Esophagus squamous epithelium (tissue), 5 donors: ENCODE data around the gene GNG12. TPM values are rescaled to one million over a fixed set of nuclear protein-coding genes. Genes with fewer than 3 reads are reported as not detected.

Experiments used
- DNase-seq: peaks from one replicate; lab custom pipeline; 2025; lab: John Stamatoyannopoulos, UW
- H3K27ac ChIP-seq, 4 donors: fragments of 200-600 bp; sonication (generic); one replicate each; pipeline ENCODE4 v1.5.1; 2016 to 2019; ENCODE audit warnings: mild to moderate bottlenecking in 1 of 4
- H3K27me3 ChIP-seq, 4 donors: fragments of 200-600 bp; sonication (generic); 1 replicate in 3 of 4; 2 replicates in 1 of 4; pipeline versions ENCODE4 v1.5.1 to v1.6.0; 2017 to 2021; ENCODE audit warnings: antibody characterized with exemption in 1 of 4
- H3K36me3 ChIP-seq, 3 donors: fragments of 200-600 bp; sonication (generic); one replicate each; pipeline ENCODE4 v1.5.1; 2016 to 2019
- H3K4me1 ChIP-seq, 3 donors: fragments of 200-600 bp; sonication (generic); one replicate each; pipeline ENCODE4 v1.5.1; 2017 to 2019
- H3K4me3 ChIP-seq, 4 donors: fragments of 200-600 bp; sonication (generic); 1 replicate in 3 of 4; 2 replicates in 1 of 4; pipeline ENCODE4 v1.5.1; 2016 to 2019; ENCODE audit warnings: mild to moderate bottlenecking in 2 of 4, moderate library complexity in 1 of 4
- H3K9me3 ChIP-seq, 3 donors: fragments of 200-600 bp; sonication (generic); one replicate each; pipeline ENCODE4 v1.5.1; 2016 to 2019
- POLR2A ChIP-seq, 4 donors: fragments of 450-650 bp; IDR thresholded peaks; one replicate each; pipeline ENCODE4 v1.6.1; 2017; ENCODE audit warnings: antibody characterized with exemption in 4 of 4, mild to moderate bottlenecking in 4 of 4, moderate library complexity in 3 of 4
- WGBS, 2 donors: methylation state at CpG; one replicate each; pipeline ENCODE4 v1.1.5; 2018; 5-methylcytosine and 5-hydroxymethylcytosine counted together
- intact Hi-C: fragments of 100-400 bp; cut with DNase I; formaldehyde crosslinking; loops from one replicate; pipeline ENCODE4 v1.15.0; 2022
- total RNA-seq, 4 donors: library from RNA; depleted of rRNA; stranded (reverse); fragments of >200 nt; gene quantifications; one replicate each; pipeline ENCODE4 v1.1.0, GENCODE V29; 2016
- TF ChIP-seq, protein P1 (sequence below), 6 experiments: fragments of 450-650 bp in 4 of 6; fragments of 200-600 bp in 2 of 6; sonication (generic) in 2 of 6; IDR thresholded peaks; one replicate each; pipeline ENCODE4 v1.5.1; 2016 to 2019; ENCODE audit warnings: antibody characterized with exemption in 6 of 6, mild to moderate bottlenecking in 4 of 6, moderate library complexity in 4 of 6
- donor health status: DM: yes; HTN: yes; CAD: no.

The GNG12 gene
- total RNA-seq, 4 donors from 2014 or later = 65.4 to 104 (median 89.9) TPM

DNA sequence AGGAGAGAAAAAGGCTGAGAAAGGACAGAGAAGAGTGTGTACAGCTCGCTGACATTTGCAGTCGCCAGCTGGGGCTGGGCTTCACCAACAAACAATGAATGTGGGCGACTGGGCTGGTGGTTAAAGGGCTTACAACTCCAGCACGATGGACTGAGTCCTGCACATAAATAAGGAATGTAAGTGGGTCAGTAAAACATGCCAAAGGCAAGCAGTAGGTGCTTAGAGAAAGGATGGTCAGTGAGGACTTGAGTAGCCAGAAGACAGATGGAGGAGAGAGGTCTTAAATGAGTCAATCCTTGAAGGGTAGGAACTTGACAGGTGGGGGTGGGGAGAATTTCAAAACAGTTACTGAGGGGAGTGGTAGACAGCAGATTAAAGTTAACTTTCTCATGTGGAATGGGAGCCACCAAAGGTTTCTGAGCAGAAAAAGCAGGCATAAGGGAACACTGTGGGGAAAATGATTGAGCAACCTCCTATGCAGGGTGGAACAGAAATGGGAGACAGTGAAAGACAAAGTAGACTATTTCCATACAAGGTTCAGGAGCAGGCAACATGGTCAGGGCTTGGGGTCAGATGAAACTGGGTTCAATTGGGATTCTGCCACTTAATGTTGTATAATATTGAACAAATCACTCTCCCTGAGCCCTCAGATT lies 110.8 kb downstream of the GNG12 start:
- 43 to 71% methylated on average over 4 of the region's 4 CpGs for WGBS, 2 donors
- Histone ChIP-seq H3K4me1 (peaks cover 22 to 70% (median 49%) of the 10 kb centered on the region in 3 donors), H3K9me3 (no peaks in the 10 kb centered on the region), H3K4me3 (no peak overlapping the region), H3K36me3 (no peaks in the 10 kb centered on the region), H3K27ac (peak overlapping the region in 3 of 4 donors; percentile 70 to 78 (median 78)), H3K27me3 (no peaks in the 10 kb centered on the region)
- DNase-seq = no peak
- no peak for TF ChIP-seq POLR2A (IDR thresholded peaks at IDR 0.05)
- TF ChIP-seq, protein P1, sequence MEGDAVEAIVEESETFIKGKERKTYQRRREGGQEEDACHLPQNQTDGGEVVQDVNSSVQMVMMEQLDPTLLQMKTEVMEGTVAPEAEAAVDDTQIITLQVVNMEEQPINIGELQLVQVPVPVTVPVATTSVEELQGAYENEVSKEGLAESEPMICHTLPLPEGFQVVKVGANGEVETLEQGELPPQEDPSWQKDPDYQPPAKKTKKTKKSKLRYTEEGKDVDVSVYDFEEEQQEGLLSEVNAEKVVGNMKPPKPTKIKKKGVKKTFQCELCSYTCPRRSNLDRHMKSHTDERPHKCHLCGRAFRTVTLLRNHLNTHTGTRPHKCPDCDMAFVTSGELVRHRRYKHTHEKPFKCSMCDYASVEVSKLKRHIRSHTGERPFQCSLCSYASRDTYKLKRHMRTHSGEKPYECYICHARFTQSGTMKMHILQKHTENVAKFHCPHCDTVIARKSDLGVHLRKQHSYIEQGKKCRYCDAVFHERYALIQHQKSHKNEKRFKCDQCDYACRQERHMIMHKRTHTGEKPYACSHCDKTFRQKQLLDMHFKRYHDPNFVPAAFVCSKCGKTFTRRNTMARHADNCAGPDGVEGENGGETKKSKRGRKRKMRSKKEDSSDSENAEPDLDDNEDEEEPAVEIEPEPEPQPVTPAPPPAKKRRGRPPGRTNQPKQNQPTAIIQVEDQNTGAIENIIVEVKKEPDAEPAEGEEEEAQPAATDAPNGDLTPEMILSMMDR (IDR thresholded peaks at IDR 0.05) = no peak
- intact Hi-C loops = no loop called here

DNA sequence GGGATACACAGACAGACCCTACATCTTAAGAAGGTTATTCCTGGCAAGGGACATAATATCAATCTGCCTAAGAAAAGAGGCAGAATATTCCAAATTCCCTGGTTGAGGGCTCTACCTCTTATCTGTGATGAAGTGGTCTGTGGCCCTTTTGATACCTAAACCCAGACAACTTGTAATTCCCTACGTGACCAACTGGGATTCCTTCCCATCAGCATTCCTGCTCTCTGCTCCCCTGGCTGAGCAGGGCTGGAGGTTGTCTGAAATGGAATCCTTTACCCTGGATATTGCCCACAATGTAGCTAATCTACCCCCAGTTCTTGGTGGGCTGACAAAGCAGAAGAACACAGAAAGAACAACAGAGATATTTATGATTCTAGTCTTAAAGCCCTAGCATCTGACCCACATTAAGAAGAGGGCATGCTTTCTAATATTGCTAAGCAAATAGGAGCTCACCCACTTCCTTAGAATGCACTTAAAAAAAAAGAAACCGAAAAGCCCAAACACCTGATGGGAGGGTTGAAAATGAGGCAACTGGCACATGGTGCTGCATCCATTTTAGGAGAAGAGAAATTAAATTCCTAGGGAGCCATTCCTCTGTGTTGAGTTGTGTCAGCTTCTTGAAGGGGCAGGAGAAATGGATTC lies 111.5 kb downstream of the GNG12 start:
- peak overlapping the region in 3 of 4 donors; percentile 70 to 78 (median 78) for H3K27ac ChIP-seq
- H3K36me3 ChIP-seq = no peaks in the 10 kb centered on the region
- WGBS, 2 donors = 81 to 82% methylated on average over 2 of the region's 2 CpGs
- H3K4me3 ChIP-seq = no peak overlapping the region
- no peaks in the 10 kb centered on the region for H3K9me3 ChIP-seq
- no peak for TF ChIP-seq POLR2A (IDR thresholded peaks at IDR 0.05)
- TF ChIP-seq, protein P1 (IDR thresholded peaks at IDR 0.05) = no peak
- intact Hi-C loops = no loop called here
- DNase-seq = no peak
- peaks cover 22 to 74% (median 55%) of the 10 kb centered on the region in 3 donors for H3K4me1 ChIP-seq
- H3K27me3 ChIP-seq = no peaks in the 10 kb centered on the region

DNA sequence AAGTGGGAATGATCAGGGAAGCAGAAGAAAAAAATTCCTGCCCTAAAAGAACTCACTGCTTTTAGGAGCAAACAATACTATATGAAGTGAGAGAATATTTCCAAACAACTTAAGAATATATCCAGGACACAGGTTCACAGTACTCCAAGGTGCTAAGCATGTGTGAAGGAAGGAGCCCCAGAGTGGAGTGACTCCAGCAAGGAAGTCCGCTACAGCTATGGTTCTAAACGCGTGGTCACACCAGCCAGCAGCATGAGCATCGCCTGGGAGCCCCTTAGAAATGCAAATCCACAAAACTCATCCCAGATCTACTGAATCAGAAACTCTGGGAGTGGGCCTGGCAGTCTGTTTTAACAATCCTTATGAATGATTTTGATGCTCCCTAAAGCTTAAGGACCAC lies 112.2 kb downstream of the GNG12 start:
- intact Hi-C loops = no loop called here
- H3K4me1 ChIP-seq = peaks cover 22 to 74% (median 56%) of the 10 kb centered on the region in 3 donors
- no peak overlapping the region for H3K27ac ChIP-seq
- H3K36me3 ChIP-seq = no peaks in the 10 kb centered on the region
- H3K4me3 ChIP-seq = no peak overlapping the region
- H3K9me3 ChIP-seq = no peaks in the 10 kb centered on the region
- TF ChIP-seq, protein P1 (IDR thresholded peaks at IDR 0.05) = no peak
- no peak for TF ChIP-seq POLR2A (IDR thresholded peaks at IDR 0.05)
- 94 to 97% methylated on average over 3 to 4 of the region's 4 CpGs for WGBS, 2 donors
- H3K27me3 ChIP-seq = no peaks in the 10 kb centered on the region
- DNase-seq = no peak

DNA sequence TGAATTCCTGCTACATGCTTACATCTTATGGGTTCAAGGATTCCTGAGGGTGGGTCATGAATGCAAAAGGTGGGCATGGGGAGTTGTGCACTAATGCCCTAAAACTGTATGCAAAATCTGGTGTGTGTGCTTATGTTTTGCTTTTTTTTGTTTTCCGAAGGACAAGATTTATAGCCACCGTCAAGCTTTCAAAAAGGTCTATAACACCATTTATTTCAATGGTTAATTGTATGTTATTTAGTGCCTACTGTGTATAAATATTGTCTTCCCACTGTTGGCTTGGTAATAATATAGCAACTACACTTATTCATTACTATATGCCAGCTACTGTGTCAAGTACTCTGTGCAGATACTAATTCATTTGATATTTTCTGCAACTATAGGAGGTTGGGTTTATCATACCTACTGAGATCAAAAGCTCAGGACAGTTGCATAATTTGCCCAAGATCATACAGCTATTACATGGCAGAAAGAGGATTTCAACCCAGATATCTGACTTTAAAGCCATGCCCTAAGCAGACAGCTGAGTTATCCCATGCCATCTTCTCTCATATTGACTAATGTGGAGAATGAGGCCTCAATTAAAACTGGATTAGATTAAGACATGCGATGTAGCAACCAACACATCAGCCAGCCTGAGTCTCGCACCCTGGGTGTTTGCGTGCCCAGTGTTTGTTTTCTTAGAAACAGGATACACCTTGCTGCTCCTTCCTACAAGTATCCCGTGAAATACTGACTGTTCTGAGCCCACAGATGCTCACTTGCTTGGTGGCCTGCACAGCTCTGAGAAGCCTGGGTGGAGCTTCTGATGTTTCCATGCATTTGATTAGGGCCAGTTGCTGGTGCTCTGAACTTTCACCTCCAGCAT lies 113.7 kb downstream of the GNG12 start:
- TF ChIP-seq POLR2A (IDR thresholded peaks at IDR 0.05) = no peak
- TF ChIP-seq, protein P1 (IDR thresholded peaks at IDR 0.05) = no peak

More for the DNA sequence above, 113.7 kb downstream of the GNG12 start:
- no peaks in the 10 kb centered on the region for H3K27me3 ChIP-seq
- no peaks in the 10 kb centered on the region for H3K36me3 ChIP-seq
- peaks cover 19 to 69% (median 44%) of the 10 kb centered on the region in 3 donors for H3K4me1 ChIP-seq
- no peak overlapping the region for H3K4me3 ChIP-seq
- 81 to 85% methylated on average over 5 to 6 of the region's 6 CpGs for WGBS, 2 donors
- DNase-seq = no peak
- H3K27ac ChIP-seq = no peak overlapping the region
- intact Hi-C loops = no loop called here
- no peaks in the 10 kb centered on the region for H3K9me3 ChIP-seq
